Sigmoid colon (tissue), 7 donors: ENCODE results near the gene DICER1. TPM values are rescaled to one million over a fixed set of nuclear protein-coding genes. Genes with fewer than 3 reads are reported as not detected.

ENCODE experiments used
- DNase-seq: peaks from one replicate; pipeline ENCODE4 v3.0.0-alpha.2; 2019
- H3K27ac ChIP-seq, 4 donors: fragments of 200-600 bp; sonication (generic); one replicate each; pipeline ENCODE4 v1.5.1; 2016 to 2019; ENCODE audit warnings: mild to moderate bottlenecking in 1 of 4
- H3K27me3 ChIP-seq, 3 donors: fragments of 200-600 bp; sonication (generic); one replicate each; pipeline ENCODE4 v1.5.1; 2019; ENCODE audit warnings: mild to moderate bottlenecking in 1 of 3
- H3K36me3 ChIP-seq, 4 donors: fragments of 200-600 bp; sonication (generic); one replicate each; pipeline ENCODE4 v1.5.1; 2016 to 2019
- H3K4me1 ChIP-seq, 4 donors: fragments of 200-600 bp; sonication (generic); one replicate each; pipeline ENCODE4 v1.5.1; 2017 to 2019
- H3K4me3 ChIP-seq, 4 donors: fragments of 200-600 bp; sonication (generic); one replicate each; pipeline ENCODE4 v1.5.1; 2017 to 2019; ENCODE audit warnings: mild to moderate bottlenecking in 2 of 4, moderate library complexity in 1 of 4
- H3K9me3 ChIP-seq, 4 donors: fragments of 200-600 bp in 3 of 4; sonication (generic) in 3 of 4; one replicate each; pipeline versions ENCODE4 v1.5.1 to v1.6.1; 2013 to 2019
- EP300 ChIP-seq, 4 donors: sonication (generic); formaldehyde crosslinking; IDR thresholded peaks; one replicate each; pipeline ENCODE4 v1.6.1; 2017; ENCODE audit warnings: antibody characterized with exemption in 4 of 4
- POLR2A ChIP-seq, 2 donors: fragments of 450-650 bp; IDR thresholded peaks; one replicate each; pipeline ENCODE4 v1.6.1; 2016; ENCODE audit warnings: antibody characterized with exemption in 2 of 2, mild to moderate bottlenecking in 2 of 2, moderate library complexity in 2 of 2
- POLR2AphosphoS5 ChIP-seq, 4 donors: sonication (generic); formaldehyde crosslinking; IDR thresholded peaks; one replicate each; pipeline ENCODE4 v1.6.1; 2017; ENCODE audit warnings: antibody characterized with exemption in 4 of 4
- WGBS, 2 donors: extraction: QIAGEN DNeasy Blood & Tissue Kit; methylation state at CpG; one replicate each; pipeline ENCODE4 v1.1.7; 2013; 5-methylcytosine and 5-hydroxymethylcytosine counted together
- intact Hi-C: fragments of 100-400 bp; cut with DNase I; formaldehyde crosslinking; loops from one replicate; pipeline ENCODE4 v1.15.1; 2023
- polyA plus RNA-seq, 3 donors: library from polyadenylated mRNA; stranded (reverse); fragments of 200-250 nt; gene quantifications; one replicate each; pipeline ENCODE4 v1.2.3, GENCODE V29; 2013
- total RNA-seq, 4 donors: library from RNA; depleted of rRNA; stranded (reverse); fragments of >200 nt; gene quantifications; one replicate each; pipeline ENCODE4 v1.1.0, GENCODE V29; 2016
- TF ChIP-seq, protein P1 (sequence below), 4 experiments: fragments of 450-650 bp in 3 of 4; fragments of 200-600 bp in 1 of 4; IDR thresholded peaks; one replicate each; pipeline ENCODE4 v1.5.1; 2016 to 2019; ENCODE audit warnings: antibody characterized with exemption in 4 of 4, mild to moderate bottlenecking in 3 of 4, moderate library complexity in 2 of 4
- donor health status: healthy with polysubstance abuse.
- donor health status: Bipolar disorder and iron deficiency.
- donor health status: healthy.

The DICER1 gene
- total and polyA plus RNA-seq, 7 donors: 6.0 to 77.0 (median 44.9) TPM

DNA sequence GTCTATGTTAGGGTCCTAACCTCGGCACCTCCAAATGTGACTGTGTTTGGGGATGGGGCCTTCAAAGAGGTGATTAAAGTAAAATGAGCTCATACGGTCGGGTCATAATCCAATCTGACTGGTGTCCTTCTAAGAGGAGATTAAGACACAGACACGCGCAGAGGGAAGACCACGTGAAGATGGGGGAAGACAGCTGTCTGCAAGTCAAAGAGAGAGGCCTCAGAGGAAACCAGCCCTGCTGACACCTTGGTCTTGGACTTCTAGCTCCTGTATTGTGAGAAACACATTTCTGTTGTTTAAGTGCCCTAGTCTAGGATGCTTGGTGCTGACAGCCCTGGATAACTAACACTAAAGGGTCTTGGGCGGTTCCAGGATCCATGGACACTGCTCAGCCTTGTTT is 109.6 kb downstream of the DICER1 start:
- no peaks in the 10 kb centered on the region for H3K36me3 ChIP-seq
- 80 to 83% methylated on average over 7 of the region's 7 CpGs for WGBS, 2 donors
- H3K9me3 ChIP-seq: no peaks in the 10 kb centered on the region
- TF ChIP-seq POLR2AphosphoS5 (IDR thresholded peaks at IDR 0.05) (no peak), POLR2A (IDR thresholded peaks at IDR 0.05) (no peak), EP300 (IDR thresholded peaks at IDR 0.05) (no peak)
- TF ChIP-seq, protein P1, sequence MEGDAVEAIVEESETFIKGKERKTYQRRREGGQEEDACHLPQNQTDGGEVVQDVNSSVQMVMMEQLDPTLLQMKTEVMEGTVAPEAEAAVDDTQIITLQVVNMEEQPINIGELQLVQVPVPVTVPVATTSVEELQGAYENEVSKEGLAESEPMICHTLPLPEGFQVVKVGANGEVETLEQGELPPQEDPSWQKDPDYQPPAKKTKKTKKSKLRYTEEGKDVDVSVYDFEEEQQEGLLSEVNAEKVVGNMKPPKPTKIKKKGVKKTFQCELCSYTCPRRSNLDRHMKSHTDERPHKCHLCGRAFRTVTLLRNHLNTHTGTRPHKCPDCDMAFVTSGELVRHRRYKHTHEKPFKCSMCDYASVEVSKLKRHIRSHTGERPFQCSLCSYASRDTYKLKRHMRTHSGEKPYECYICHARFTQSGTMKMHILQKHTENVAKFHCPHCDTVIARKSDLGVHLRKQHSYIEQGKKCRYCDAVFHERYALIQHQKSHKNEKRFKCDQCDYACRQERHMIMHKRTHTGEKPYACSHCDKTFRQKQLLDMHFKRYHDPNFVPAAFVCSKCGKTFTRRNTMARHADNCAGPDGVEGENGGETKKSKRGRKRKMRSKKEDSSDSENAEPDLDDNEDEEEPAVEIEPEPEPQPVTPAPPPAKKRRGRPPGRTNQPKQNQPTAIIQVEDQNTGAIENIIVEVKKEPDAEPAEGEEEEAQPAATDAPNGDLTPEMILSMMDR (IDR thresholded peaks at IDR 0.05): no peak
- H3K4me3 ChIP-seq: no peak overlapping the region
- H3K27me3 ChIP-seq: no peaks in the 10 kb centered on the region
- peak; percentile 45 for DNase-seq
- H3K27ac ChIP-seq: peak overlapping the region in 3 of 4 donors; percentile 68 to 77 (median 71)
- intact Hi-C loops: loop anchor here (1.0 to 5.0 kb wide), 4 partner anchors 37 to 111 kb away; no protein-coding TSS in a partner anchor
- H3K4me1 ChIP-seq: peaks cover 0 to 23% (median 21%) of the 10 kb centered on the region in 4 donors

DNA sequence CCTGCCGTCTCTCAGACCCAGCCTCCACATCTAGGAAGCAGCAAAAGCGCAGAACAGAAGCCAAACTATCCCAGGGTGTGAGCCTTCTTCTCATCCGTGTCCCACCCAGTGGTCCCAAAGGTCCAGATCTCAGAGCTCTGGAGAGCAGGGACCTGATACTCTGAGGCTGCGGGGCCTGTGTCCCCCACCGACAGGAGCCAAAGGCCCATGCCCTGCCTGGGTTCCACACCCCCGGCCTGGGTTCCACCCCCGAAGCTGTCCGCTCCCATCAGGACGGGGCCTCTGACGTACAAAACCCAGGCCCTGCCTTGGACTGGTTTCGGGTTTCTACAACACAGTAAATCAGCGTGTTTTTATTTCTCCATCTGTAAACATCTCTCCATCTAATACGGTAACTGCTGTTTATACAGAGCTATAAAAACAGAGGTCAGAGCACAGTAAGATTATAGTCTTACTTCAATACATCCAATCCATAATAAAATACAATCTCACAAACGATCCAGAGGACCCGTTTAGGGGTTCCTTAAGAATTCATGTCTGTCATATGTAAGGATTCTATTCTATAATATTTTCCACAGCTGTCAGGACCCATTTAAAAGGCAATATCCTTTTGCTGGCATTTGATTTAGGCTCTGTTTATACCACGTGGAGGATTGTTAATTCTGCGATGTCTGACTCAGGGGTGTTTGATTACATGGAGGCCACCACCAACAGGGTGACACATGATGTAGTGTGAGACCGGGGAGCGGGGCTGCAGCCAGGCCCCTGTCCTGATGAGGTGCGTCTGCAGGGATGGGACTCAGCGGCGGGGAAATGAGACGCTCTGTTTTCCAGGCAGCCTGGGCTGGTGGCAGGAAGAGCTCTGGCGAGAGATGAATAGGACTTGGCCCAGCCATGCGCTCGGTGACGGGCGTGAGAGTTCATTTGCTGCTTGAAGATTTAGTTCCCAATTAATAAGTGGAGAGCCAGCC is 110.3 kb downstream of the DICER1 start:
- Histone ChIP-seq H3K36me3 (no peaks in the 10 kb centered on the region), H3K4me1 (peaks cover 0 to 23% (median 21%) of the 10 kb centered on the region in 4 donors), H3K27me3 (no peaks in the 10 kb centered on the region), H3K4me3 (no peak overlapping the region), H3K9me3 (no peaks in the 10 kb centered on the region), H3K27ac (peak overlapping the region in 3 of 4 donors; percentile 68 to 77 (median 71))
- peak; percentile 90 for DNase-seq
- peak; percentile 37 to 90 (median 66) for TF ChIP-seq EP300 (IDR thresholded peaks at IDR 0.05)
- no peak for TF ChIP-seq POLR2A (IDR thresholded peaks at IDR 0.05)
- TF ChIP-seq, protein P1 (IDR thresholded peaks at IDR 0.05): no peak
- TF ChIP-seq POLR2AphosphoS5 (IDR thresholded peaks at IDR 0.05): peak; percentile 73 to 88 (median 82)
- WGBS, 2 donors: 53 to 61% methylated on average over 28 of the region's 28 CpGs
- intact Hi-C loops: loop anchor here (1.0 to 5.0 kb wide), 4 partner anchors 36 to 111 kb away; no protein-coding TSS in a partner anchor

DNA sequence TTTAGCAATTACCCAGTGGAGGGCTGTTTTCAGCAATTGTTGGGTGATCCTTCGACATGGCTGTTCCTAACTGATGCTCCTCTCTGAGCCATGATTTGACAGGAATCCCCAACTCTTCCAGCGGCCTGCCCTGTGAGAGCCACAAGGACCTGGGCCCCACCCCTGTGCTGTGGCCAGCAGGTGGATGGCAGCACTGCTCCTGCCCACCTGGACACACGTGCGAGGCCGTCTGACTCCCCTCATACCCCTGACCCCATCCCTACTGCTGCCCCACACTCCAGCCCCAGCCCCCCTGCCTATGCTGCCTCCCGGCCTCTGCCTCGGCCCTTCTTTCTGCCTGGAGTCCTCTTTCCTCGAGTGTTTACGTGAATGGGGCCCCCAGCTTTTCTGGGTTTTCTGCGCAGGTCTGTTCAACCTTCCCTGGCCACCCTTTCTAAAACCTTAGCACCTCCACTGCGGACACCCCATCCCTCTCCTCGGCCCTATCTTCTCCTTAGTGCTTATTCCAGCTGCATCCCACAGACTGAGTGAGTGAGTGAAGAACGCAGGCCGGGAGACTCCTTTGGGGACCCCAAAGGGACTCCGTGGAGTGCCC is 111.4 kb downstream of the DICER1 start:
- no peaks in the 10 kb centered on the region for H3K27me3 ChIP-seq
- H3K9me3 ChIP-seq: no peaks in the 10 kb centered on the region
- peak overlapping the region in 3 of 4 donors; percentile 68 to 77 (median 71) for H3K27ac ChIP-seq
- intact Hi-C loops: loop anchor here (2.0 to 5.0 kb wide), 3 partner anchors 35 to 75 kb away; no protein-coding TSS in a partner anchor
- peaks cover 0 to 30% (median 26%) of the 10 kb centered on the region in 4 donors for H3K4me1 ChIP-seq
- H3K36me3 ChIP-seq: no peaks in the 10 kb centered on the region
- 86 to 90% methylated on average over 15 of the region's 15 CpGs for WGBS, 2 donors
- no peak overlapping the region for H3K4me3 ChIP-seq
- TF ChIP-seq EP300 (IDR thresholded peaks at IDR 0.05): no peak
- no peak for TF ChIP-seq POLR2AphosphoS5 (IDR thresholded peaks at IDR 0.05)
- TF ChIP-seq POLR2A (IDR thresholded peaks at IDR 0.05): no peak
- TF ChIP-seq, protein P1 (IDR thresholded peaks at IDR 0.05): no peak
- peak; percentile 50 for DNase-seq

DNA sequence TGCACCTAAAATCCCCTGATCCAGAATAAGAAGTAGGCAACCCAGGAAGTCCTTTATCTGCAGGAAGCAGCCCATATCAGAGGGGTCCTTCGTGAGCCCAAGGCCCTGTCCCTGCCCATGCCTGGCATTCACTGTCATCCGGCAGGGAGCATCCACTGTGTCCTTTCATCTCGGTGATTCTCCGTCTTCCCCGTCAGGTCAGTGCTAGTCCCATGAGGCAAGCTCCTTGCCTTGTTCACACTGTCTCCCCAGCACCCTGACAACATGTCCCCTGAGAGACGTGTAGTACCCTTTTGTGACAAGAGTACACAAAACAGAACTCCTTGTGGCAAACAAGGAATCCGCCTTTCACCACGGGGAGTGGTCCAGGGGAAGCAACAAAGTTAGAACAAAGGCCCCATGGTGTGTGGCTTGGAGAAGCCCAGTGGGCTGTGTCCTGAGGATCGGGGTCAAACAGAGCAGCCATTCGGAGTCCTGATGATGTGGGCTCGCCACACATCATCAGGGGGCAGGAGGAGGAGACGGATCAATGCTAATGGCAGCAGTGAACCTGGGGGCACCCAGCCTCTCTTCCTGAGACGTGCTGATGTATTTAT is 112.1 kb downstream of the DICER1 start:
- no peak overlapping the region for H3K4me3 ChIP-seq
- H3K9me3 ChIP-seq: no peaks in the 10 kb centered on the region
- peak; percentile 40 for DNase-seq
- WGBS, 2 donors: 73 to 74% methylated on average over 13 of the region's 13 CpGs
- no peaks in the 10 kb centered on the region for H3K27me3 ChIP-seq
- no peaks in the 10 kb centered on the region for H3K36me3 ChIP-seq
- intact Hi-C loops: loop anchor here (5.0 kb wide), 1 partner anchor 52 kb away; no protein-coding TSS in a partner anchor
- H3K27ac ChIP-seq: no peak overlapping the region
- H3K4me1 ChIP-seq: peaks cover 0 to 34% (median 30%) of the 10 kb centered on the region in 4 donors
- TF ChIP-seq EP300 (IDR thresholded peaks at IDR 0.05) (no peak), POLR2AphosphoS5 (IDR thresholded peaks at IDR 0.05) (no peak)
